H1 (cell line): Measurements from ENCODE around the gene NRXN3.

Experiments used
- CTCF ChIP-seq, 3 experiments: IDR thresholded peaks; 1 replicate in 2 of 3; 2 replicates in 1 of 3; pipeline versions ENCODE4 v1.5.1 to v1.6.1; 2011; ENCODE audit warnings: low read length in 3 of 3, mild to moderate bottlenecking in 3 of 3, inconsistent platforms in 2 of 3, low read depth in 1 of 3, moderate library complexity in 1 of 3; ENCODE audit not compliant: insufficient read depth in 1 of 3; ENCODE audit errors: control extremely low read depth in 1 of 3
- EP300 ChIP-seq, 2 experiments: IDR thresholded peaks; 1 replicate in 1 of 2; 2 replicates in 1 of 2; pipeline ENCODE4 v1.6.1; 2011 to 2012; ENCODE audit warnings: low read depth in 2 of 2, low read length in 2 of 2, mild to moderate bottlenecking in 2 of 2, borderline replicate concordance in 1 of 2, inconsistent platforms in 1 of 2, moderate library complexity in 1 of 2
- EZH2 ChIP-seq: fragments of 200-600 bp; sonication (generic); IDR thresholded peaks from 2 replicates; pipeline ENCODE4 v1.7.1; 2012; ENCODE audit warnings: low read depth, mild to moderate bottlenecking, moderate library complexity, low read length, inconsistent platforms; ENCODE audit not compliant: severe bottlenecking
- JUN ChIP-seq: IDR thresholded peaks from 2 replicates; pipeline ENCODE4 v1.6.1; 2011; ENCODE audit warnings: low read depth, mild to moderate bottlenecking, improper control_type of control experiment, low read length
- POLR2A ChIP-seq, 2 experiments: IDR thresholded peaks; 1 replicate in 1 of 2; 2 replicates in 1 of 2; pipeline ENCODE4 v1.6.1; 2011; ENCODE audit warnings: low read depth in 2 of 2, low read length in 2 of 2, mild to moderate bottlenecking in 2 of 2; ENCODE audit errors: control extremely low read depth in 1 of 2
- SIX5 ChIP-seq: IDR thresholded peaks from 2 replicates; pipeline ENCODE4 v1.6.1; 2011; ENCODE audit warnings: mild to moderate bottlenecking, low read depth, low read length
- TAF1 ChIP-seq: IDR thresholded peaks from 2 replicates; pipeline ENCODE4 v1.6.1; 2011; ENCODE audit warnings: mild to moderate bottlenecking, low read depth, low read length
- TF ChIP-seq, protein P1 (sequence below): fragments of 300-600 bp; sonication (generic); IDR thresholded peaks from 2 replicates; pipeline ENCODE4 v1.7.1; 2012; ENCODE audit warnings: low read length, moderate library complexity, mild to moderate bottlenecking, inconsistent platforms; ENCODE audit not compliant: insufficient replicate concordance

- TF ChIP-seq EZH2 (no peak), POLR2A (IDR thresholded peaks at IDR 0.05; ENCODE audit: control extremely low read depth in 1 of 2, low read depth in 2 of 2, low read length in 2 of 2) (no peak), CTCF (IDR thresholded peaks at IDR 0.05; ENCODE audit: control extremely low read depth in 1 of 3, insufficient read depth in 1 of 3, low read depth in 1 of 3, low read length in 3 of 3) (no peak), EP300 (IDR thresholded peaks at IDR 0.05; ENCODE audit: borderline replicate concordance in 1 of 2, low read depth in 2 of 2, low read length in 2 of 2) (no peak), SIX5 (no peak), TAF1 (no peak), JUN (no peak)
- TF ChIP-seq, protein P1, sequence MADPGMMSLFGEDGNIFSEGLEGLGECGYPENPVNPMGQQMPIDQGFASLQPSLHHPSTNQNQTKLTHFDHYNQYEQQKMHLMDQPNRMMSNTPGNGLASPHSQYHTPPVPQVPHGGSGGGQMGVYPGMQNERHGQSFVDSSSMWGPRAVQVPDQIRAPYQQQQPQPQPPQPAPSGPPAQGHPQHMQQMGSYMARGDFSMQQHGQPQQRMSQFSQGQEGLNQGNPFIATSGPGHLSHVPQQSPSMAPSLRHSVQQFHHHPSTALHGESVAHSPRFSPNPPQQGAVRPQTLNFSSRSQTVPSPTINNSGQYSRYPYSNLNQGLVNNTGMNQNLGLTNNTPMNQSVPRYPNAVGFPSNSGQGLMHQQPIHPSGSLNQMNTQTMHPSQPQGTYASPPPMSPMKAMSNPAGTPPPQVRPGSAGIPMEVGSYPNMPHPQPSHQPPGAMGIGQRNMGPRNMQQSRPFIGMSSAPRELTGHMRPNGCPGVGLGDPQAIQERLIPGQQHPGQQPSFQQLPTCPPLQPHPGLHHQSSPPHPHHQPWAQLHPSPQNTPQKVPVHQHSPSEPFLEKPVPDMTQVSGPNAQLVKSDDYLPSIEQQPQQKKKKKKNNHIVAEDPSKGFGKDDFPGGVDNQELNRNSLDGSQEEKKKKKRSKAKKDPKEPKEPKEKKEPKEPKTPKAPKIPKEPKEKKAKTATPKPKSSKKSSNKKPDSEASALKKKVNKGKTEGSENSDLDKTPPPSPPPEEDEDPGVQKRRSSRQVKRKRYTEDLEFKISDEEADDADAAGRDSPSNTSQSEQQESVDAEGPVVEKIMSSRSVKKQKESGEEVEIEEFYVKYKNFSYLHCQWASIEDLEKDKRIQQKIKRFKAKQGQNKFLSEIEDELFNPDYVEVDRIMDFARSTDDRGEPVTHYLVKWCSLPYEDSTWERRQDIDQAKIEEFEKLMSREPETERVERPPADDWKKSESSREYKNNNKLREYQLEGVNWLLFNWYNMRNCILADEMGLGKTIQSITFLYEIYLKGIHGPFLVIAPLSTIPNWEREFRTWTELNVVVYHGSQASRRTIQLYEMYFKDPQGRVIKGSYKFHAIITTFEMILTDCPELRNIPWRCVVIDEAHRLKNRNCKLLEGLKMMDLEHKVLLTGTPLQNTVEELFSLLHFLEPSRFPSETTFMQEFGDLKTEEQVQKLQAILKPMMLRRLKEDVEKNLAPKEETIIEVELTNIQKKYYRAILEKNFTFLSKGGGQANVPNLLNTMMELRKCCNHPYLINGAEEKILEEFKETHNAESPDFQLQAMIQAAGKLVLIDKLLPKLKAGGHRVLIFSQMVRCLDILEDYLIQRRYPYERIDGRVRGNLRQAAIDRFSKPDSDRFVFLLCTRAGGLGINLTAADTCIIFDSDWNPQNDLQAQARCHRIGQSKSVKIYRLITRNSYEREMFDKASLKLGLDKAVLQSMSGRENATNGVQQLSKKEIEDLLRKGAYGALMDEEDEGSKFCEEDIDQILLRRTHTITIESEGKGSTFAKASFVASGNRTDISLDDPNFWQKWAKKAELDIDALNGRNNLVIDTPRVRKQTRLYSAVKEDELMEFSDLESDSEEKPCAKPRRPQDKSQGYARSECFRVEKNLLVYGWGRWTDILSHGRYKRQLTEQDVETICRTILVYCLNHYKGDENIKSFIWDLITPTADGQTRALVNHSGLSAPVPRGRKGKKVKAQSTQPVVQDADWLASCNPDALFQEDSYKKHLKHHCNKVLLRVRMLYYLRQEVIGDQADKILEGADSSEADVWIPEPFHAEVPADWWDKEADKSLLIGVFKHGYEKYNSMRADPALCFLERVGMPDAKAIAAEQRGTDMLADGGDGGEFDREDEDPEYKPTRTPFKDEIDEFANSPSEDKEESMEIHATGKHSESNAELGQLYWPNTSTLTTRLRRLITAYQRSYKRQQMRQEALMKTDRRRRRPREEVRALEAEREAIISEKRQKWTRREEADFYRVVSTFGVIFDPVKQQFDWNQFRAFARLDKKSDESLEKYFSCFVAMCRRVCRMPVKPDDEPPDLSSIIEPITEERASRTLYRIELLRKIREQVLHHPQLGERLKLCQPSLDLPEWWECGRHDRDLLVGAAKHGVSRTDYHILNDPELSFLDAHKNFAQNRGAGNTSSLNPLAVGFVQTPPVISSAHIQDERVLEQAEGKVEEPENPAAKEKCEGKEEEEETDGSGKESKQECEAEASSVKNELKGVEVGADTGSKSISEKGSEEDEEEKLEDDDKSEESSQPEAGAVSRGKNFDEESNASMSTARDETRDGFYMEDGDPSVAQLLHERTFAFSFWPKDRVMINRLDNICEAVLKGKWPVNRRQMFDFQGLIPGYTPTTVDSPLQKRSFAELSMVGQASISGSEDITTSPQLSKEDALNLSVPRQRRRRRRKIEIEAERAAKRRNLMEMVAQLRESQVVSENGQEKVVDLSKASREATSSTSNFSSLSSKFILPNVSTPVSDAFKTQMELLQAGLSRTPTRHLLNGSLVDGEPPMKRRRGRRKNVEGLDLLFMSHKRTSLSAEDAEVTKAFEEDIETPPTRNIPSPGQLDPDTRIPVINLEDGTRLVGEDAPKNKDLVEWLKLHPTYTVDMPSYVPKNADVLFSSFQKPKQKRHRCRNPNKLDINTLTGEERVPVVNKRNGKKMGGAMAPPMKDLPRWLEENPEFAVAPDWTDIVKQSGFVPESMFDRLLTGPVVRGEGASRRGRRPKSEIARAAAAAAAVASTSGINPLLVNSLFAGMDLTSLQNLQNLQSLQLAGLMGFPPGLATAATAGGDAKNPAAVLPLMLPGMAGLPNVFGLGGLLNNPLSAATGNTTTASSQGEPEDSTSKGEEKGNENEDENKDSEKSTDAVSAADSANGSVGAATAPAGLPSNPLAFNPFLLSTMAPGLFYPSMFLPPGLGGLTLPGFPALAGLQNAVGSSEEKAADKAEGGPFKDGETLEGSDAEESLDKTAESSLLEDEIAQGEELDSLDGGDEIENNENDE, result no peak
These were observed 1651.9 kb downstream of the NRXN3 start for GRCh38 chr14:79822034-79822433.
